ENCODE results near the gene SF1.

The SF1 gene

GRCh38 chr11:64762277-64762673 lies 16.1 kb downstream of the SF1 start:
- DNase-seq = peak in 14 of 56 donors; percentile 7 to 68 (median 40)

- DNase-seq = no peak
Observed at GRCh38 chr11:64760759-64761420, 17.5 kb downstream of the SF1 start.

GRCh38 chr11:64759722-64760719 lies 18.3 kb downstream of the SF1 start, which contains the start of gene PYGM:
PYGM (minus strand) TSS chr11:64759974; CDS start chr11:64759898, 76 bp downstream.
- DNase-seq = peak in 35 of 56 donors; percentile 6 to 89 (median 56)

- DNase-seq = no peak
Observed at GRCh38 chr11:64759131-64759721, 19.1 kb downstream of the SF1 start.

- no peak for DNase-seq
Observed at GRCh38 chr11:64758330-64759079, 19.8 kb downstream of the SF1 start.

GRCh38 chr11:64757549-64758329 lies 20.6 kb downstream of the SF1 start:
- DNase-seq = no peak

- DNase-seq = no peak
Observed at GRCh38 chr11:64755681-64756361, 22.5 kb downstream of the SF1 start.

- DNase-seq = no peak
Observed at GRCh38 chr11:64754919-64755662, 23.3 kb downstream of the SF1 start.

- DNase-seq = no peak
Observed at GRCh38 chr11:64754124-64754918, 24.0 kb downstream of the SF1 start.

GRCh38 chr11:64753380-64754123 lies 24.8 kb downstream of the SF1 start:
- DNase-seq = no peak

- DNase-seq = no peak
Observed at GRCh38 chr11:64753019-64753379, 25.3 kb downstream of the SF1 start.

GRCh38 chr11:64752175-64752970 lies 26.0 kb downstream of the SF1 start:
- DNase-seq = no peak

- DNase-seq = no peak
Observed at GRCh38 chr11:64751580-64751979, 26.8 kb downstream of the SF1 start.

- no peak for DNase-seq
Observed at GRCh38 chr11:64751136-64751535, 27.2 kb downstream of the SF1 start.

GRCh38 chr11:64750361-64751054 lies 27.8 kb downstream of the SF1 start:
- no peak for DNase-seq
